GM21515 (cell line): Measurements from ENCODE around the gene SOX10.

Experiments
- ATAC-seq: cut with Tn5 transposase; IDR thresholded peaks from one replicate; pipeline ENCODE4 v1.9.1; 2021; ENCODE audit not compliant: unreplicated experiment

Gene SOX10

GRCh38 chr22:37931893-37932389 is 52.4 kb downstream of the SOX10 start:
- ATAC-seq: no peak

DNA sequence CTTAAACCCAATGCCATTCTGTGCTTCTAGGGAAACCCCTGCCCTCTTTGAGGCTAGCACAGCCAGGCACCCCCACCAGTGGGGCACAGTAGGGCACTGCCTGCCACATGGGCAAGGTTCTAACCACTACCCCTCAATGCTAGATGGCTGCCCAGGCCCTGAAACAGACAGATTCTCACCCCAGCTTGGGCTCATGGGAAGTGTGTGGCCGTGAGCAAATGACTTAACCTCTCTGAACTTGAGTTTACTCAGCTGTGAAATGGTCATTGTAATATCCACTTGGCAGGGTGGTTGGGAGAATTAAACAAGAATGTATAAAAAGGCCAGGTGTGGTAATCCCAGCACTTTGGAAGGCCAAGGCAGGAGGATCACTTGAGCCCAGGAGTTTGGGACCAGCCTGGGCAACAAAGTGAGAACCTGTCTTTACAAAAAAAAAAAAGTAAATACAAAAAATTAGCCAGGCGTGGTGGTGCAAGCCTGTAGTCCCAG is 53.4 kb downstream of the SOX10 start:
- ATAC-seq: no peak

DNA sequence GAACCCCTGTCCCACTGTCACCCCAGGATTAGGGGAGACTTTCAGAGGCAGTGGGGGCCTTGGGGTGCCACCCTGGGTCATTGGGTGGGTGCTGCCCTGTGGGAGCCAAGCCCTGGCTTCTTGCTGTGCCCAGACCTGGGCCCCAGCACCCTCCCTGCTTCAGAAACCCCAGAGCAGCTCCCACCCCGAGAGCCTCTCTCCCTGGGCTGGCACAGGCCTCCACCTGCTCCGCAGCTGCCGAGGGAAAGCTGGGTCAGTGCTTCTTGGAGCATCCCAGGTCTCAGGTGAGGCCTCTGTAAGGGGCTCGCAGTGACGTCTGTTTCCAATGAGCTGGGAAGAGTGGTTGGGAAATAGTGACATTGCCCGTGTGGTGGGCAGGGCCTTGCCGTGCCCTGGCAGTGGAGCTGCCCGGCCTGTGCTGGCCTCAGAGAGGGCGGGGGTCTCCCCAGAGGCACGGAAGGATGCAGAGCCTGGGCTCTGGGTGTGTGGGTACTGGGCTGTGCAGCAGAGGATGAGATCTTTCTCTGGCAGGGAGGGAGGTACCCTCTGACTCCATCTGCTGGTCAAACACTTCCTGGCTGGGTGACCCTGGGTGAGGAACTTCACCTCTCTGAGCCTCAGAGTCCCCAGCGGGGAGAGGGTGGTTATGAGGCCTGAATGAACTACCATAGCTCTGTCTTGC is 53.9 kb downstream of the SOX10 start:
- no peak for ATAC-seq

DNA sequence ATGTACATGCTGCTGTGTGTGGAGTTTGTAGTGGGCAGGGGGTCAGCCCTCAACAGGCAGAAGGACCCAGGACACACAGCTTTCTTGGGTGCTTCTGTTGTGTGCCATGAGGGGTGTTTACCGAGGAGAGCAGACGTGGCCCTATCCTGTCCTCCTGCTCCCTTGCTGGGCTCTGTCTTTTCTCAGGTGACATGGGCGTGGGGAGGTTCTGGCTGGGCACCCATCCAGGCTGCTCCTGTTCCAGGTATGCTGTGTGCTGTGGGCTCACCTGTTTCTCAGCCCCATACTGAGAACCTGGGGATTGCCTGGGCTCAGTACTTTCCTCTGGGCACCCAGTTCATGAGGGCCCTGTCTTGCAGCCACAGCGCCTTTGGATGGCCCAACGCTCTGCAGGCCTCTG is 55.0 kb downstream of the SOX10 start:
- no peak for ATAC-seq

DNA sequence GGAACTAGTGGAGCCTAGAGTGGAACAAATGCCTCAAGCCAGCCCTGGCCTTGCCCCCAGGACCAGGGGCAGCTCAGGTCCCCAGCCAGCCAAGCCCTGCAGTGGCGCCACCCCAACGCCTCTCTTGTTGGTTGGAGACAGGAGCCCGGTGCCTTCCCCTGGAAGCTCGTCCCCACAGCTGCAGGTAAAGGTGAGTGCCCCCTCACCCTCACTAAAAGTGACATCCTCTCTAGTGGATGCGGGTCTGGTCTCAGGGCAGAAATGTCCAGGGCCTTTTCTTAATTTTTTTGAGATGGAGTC is 56.8 kb downstream of the SOX10 start:
- no peak for ATAC-seq

DNA sequence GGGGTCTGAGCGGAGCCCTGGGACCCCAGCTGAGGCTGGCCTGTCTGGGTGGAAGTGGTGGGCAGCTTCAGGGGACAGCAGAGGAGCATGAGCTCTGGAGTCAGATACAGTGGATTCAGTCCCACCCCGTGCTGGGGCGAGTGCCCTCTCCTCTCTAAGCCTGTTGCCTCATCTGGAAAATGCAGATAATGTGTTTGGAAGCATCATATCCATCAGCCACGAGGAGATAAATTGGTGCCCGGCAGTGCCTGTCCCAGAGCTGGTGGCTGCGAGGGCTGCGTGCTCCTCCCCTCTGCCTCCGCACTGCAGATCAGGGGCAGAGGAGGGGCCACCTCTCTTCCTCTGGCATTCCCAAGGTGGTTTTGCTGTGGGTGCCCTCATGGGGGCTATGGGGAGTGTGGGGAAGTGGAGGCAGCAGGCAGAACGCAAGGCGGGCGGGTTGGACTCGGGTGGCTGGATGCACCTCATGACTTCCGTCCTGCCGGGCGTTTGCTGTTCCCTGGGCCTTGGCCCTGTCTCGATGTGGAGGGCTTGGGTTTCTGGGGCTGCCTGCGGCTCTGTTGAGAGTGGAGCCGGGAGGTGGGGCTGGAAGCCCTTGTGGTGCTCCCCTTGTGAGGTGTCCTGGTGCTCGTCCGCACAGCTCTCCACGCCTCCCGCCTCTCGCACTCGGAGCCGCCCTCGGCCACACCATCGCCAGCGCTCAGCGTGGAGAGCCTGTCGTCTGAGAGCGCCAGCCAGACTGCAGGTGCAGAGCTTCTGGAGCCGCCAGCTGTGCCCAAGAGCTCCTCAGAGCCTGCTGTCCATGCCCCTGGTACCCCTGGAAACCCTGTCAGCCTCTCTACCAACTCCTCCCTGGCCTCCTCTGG is 57.4 kb downstream of the SOX10 start:
- ATAC-seq: no peak

DNA sequence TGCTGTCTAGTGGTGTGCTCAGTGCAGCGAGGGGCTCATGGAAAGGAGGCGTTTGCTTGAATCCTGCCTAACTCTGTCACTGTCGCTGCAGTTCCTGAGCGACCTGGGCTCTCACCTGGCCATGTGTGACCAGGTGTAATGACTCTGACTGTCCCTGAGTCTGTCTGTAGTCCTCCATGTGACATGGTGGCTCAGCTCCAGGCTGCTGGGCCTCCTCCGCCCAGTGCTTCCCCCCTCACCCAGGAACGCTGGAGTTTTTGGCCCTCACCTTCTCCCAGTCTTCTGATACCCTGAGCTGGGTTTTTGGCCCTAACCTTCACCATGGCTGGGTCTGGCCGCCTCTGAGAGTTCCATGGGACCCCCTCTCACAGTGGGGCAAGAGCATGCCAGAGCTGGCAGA is 58.0 kb downstream of the SOX10 start:
- no peak for ATAC-seq

- no peak for ATAC-seq
These were observed 58.6 kb downstream of the SOX10 start for GRCh38 chr22:37925767-37926166.

GRCh38 chr22:37925330-37925729 is 59.0 kb downstream of the SOX10 start:
- ATAC-seq: no peak

DNA sequence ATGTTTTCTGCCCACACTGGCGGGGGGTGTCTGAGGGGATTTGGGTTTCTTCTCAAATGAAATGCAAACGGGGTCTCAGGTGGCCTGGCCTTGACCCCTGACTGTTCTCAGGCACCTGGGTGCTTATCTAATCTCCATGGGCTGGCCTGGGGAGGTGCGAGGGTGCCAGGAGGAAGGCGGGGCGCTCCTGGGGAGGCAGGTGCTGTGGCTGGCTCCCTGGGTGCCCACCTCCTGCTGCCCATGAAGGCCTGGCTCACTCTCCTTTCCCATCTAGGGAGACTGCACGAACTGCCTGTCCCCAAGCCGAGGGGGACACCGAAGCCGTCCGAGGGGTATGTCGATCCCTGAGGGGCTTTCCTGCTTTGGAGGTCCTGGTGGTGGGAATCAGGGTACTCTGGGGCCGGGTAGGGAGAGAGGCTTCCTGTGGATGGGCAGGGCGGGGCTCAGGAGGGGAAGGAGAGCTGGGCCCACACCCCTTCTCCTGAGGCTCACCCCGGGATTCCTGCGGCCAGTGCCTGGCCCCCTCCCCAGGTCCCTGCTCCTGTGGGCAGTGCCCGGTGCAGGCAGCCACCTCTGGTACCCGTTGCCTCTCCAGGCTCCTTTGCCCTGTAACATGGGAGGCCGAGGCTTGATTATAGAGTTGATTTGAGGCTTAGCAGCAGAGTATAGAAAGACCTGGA is 59.8 kb downstream of the SOX10 start:
- ATAC-seq: no peak

DNA sequence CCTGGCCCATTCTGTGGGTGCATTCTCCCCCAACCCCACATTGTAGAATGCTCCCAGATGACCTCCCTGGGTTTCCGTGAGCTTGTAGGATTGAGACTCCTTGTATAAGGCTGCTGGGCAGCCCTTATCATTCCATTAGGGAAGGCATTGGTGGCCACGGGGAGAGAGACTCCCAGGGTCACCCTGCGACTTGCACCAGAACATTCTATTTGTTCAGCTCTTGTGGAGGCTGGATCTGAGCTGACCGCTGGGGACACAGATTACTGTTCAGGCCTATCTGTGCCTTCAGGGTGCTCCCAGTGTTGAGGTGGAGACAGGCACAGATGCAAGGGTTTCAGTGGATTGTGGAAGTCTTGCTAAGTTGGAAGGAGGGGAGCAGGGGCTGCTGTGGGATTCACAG is 60.4 kb downstream of the SOX10 start:
- ATAC-seq: no peak
